ENCODE measurements around the gene MAPK8IP3.

- TF ChIP-seq, protein P1, sequence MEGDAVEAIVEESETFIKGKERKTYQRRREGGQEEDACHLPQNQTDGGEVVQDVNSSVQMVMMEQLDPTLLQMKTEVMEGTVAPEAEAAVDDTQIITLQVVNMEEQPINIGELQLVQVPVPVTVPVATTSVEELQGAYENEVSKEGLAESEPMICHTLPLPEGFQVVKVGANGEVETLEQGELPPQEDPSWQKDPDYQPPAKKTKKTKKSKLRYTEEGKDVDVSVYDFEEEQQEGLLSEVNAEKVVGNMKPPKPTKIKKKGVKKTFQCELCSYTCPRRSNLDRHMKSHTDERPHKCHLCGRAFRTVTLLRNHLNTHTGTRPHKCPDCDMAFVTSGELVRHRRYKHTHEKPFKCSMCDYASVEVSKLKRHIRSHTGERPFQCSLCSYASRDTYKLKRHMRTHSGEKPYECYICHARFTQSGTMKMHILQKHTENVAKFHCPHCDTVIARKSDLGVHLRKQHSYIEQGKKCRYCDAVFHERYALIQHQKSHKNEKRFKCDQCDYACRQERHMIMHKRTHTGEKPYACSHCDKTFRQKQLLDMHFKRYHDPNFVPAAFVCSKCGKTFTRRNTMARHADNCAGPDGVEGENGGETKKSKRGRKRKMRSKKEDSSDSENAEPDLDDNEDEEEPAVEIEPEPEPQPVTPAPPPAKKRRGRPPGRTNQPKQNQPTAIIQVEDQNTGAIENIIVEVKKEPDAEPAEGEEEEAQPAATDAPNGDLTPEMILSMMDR (IDR thresholded peaks at IDR 0.05; ENCODE audit: low read length), result no peak
- TF ChIP-seq EZH2 (optimal IDR thresholded peaks at IDR 0.05; ENCODE audit: low read depth, low read length), result no peak
These were observed 5.7 kb upstream of the MAPK8IP3 start for GRCh38 chr16:1700246-1700645.
